Esophagus squamous epithelium (tissue), 4 donors: ENCODE measurements around the gene TRIM67.

ENCODE experiments used
- CTCF ChIP-seq, 6 experiments: fragments of 450-650 bp in 4 of 6; fragments of 200-600 bp in 2 of 6; sonication (generic) in 2 of 6; IDR thresholded peaks; one replicate each; pipeline ENCODE4 v1.5.1; 2016 to 2019; ENCODE audit warnings: antibody characterized with exemption in 6 of 6, mild to moderate bottlenecking in 4 of 6, moderate library complexity in 4 of 6
- POLR2A ChIP-seq, 4 donors: fragments of 450-650 bp; IDR thresholded peaks; one replicate each; pipeline ENCODE4 v1.6.1; 2017; ENCODE audit warnings: antibody characterized with exemption in 4 of 4, mild to moderate bottlenecking in 4 of 4, moderate library complexity in 3 of 4

- TF ChIP-seq CTCF (IDR thresholded peaks at IDR 0.05) (no peak), POLR2A (IDR thresholded peaks at IDR 0.05) (no peak)
These were observed 54.6 kb downstream of the TRIM67 start for GRCh38 chr1:231216498-231216897.
